ENCODE results near the gene PPP1R1C. TPM values are rescaled to one million over a fixed set of nuclear protein-coding genes. Genes with fewer than 3 reads are reported as not detected.
"Not testable (repeated sequence)": the region's sequence is repeated elsewhere in the genome, so short reads cannot be mapped to it uniquely, and the experiment has no call there.

PPP1R1C gene
- total RNA-seq, 2 donors from 2014 or later = 7.3 TPM; not detected in 1

GRCh38 chr2:181957668-181958067 lies 28.0 kb upstream of the PPP1R1C start:
- Histone ChIP-seq H3K36me3 (replicated peaks in 1 of 2; ENCODE audit: insufficient read depth in 1 of 2, low read depth in 2 of 2) (no peaks in the 10 kb centered on the region), H3K4me1 (peaks cover 6% of the 10 kb centered on the region), H3K27me3 (no peaks in the 10 kb centered on the region), H3K4me3 (no peak overlapping the region), H3K9me3 (no peaks in the 10 kb centered on the region), H3K27ac (no peak overlapping the region)
- no peak for TF ChIP-seq POLR2A (IDR thresholded peaks at IDR 0.05)
- TF ChIP-seq, protein P1, sequence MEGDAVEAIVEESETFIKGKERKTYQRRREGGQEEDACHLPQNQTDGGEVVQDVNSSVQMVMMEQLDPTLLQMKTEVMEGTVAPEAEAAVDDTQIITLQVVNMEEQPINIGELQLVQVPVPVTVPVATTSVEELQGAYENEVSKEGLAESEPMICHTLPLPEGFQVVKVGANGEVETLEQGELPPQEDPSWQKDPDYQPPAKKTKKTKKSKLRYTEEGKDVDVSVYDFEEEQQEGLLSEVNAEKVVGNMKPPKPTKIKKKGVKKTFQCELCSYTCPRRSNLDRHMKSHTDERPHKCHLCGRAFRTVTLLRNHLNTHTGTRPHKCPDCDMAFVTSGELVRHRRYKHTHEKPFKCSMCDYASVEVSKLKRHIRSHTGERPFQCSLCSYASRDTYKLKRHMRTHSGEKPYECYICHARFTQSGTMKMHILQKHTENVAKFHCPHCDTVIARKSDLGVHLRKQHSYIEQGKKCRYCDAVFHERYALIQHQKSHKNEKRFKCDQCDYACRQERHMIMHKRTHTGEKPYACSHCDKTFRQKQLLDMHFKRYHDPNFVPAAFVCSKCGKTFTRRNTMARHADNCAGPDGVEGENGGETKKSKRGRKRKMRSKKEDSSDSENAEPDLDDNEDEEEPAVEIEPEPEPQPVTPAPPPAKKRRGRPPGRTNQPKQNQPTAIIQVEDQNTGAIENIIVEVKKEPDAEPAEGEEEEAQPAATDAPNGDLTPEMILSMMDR (IDR thresholded peaks at IDR 0.05) = no peak
- 59 to 61% methylated on average over 4 of the region's 4 CpGs for WGBS, 2 donors
- intact Hi-C loops (cut with DNase I) = no loop called here
- DNase-seq = no peak
- ATAC-seq = no peak

- Histone ChIP-seq H3K9me3 (no peaks in the 10 kb centered on the region), H3K27ac (no peak overlapping the region), H3K4me3 (no peak overlapping the region), H3K36me3 (replicated peaks in 1 of 2; ENCODE audit: insufficient read depth in 1 of 2, low read depth in 2 of 2) (no peaks in the 10 kb centered on the region), H3K27me3 (no peaks in the 10 kb centered on the region), H3K4me1 (peaks cover 6% of the 10 kb centered on the region)
- intact Hi-C loops (cut with DNase I) = no loop called here
- TF ChIP-seq, protein P1 (IDR thresholded peaks at IDR 0.05) = no peak
- 92 to 94% methylated on average over 1 of the region's 1 CpG for WGBS, 2 donors
- DNase-seq (no peak), ATAC-seq (no peak)
Observed at GRCh38 chr2:181958726-181959125, 26.9 kb upstream of the PPP1R1C start.

GRCh38 chr2:181959508-181959907 lies 26.1 kb upstream of the PPP1R1C start:
- Histone ChIP-seq H3K4me1 (peaks cover 6% of the 10 kb centered on the region), H3K27me3 (no peaks in the 10 kb centered on the region), H3K36me3 (replicated peaks in 1 of 2; ENCODE audit: insufficient read depth in 1 of 2, low read depth in 2 of 2) (no peaks in the 10 kb centered on the region), H3K27ac (no peak overlapping the region), H3K9me3 (no peaks in the 10 kb centered on the region), H3K4me3 (no peak overlapping the region)
- DNase-seq = no peak
- intact Hi-C loops (cut with DNase I) = no loop called here
- no peak for ATAC-seq
- TF ChIP-seq, protein P1 (IDR thresholded peaks at IDR 0.05) = no peak
- no peak for TF ChIP-seq POLR2A (IDR thresholded peaks at IDR 0.05)

GRCh38 chr2:181961167-181961566 lies 24.5 kb upstream of the PPP1R1C start:
- H3K27me3 ChIP-seq; H3K4me1 ChIP-seq; ATAC-seq; H3K27ac ChIP-seq; H3K9me3 ChIP-seq; DNase-seq; H3K4me3 ChIP-seq; H3K36me3 ChIP-seq (replicated peaks in 1 of 2; ENCODE audit: insufficient read depth in 1 of 2, low read depth in 2 of 2); intact Hi-C loops (cut with DNase I): not testable (repeated sequence)
- 84 to 87% methylated on average over 8 of the region's 8 CpGs for WGBS, 2 donors

DNA sequence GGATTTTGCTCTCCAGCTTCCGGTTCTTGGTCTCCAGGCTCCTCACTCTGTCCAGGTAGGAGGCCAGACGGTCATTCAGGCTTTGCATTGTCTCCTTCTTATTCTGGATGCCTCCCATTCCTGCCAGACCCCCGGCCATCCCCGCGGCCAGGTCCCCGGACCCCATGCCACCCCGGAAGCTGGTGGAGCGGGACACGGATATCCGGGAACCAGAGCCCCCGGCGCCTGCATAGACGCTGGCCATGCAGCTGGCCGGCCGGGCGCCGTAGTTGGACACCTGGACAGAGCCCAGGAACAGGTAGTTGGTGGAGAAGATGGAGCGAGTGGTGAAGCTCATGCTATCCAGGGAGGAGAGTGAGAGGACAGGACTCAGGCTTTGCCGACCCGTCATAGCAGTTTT lies 23.5 kb upstream of the PPP1R1C start:
- Histone ChIP-seq H3K36me3 (replicated peaks in 1 of 2; ENCODE audit: insufficient read depth in 1 of 2, low read depth in 2 of 2) (no peaks in the 10 kb centered on the region), H3K4me3 (no peak overlapping the region), H3K9me3 (no peaks in the 10 kb centered on the region), H3K4me1 (peaks cover 6% of the 10 kb centered on the region), H3K27me3 (no peaks in the 10 kb centered on the region), H3K27ac (no peak overlapping the region)
- no peak for TF ChIP-seq POLR2A (IDR thresholded peaks at IDR 0.05)
- TF ChIP-seq, protein P1 (IDR thresholded peaks at IDR 0.05) = no peak
- DNase-seq (no peak), ATAC-seq (no peak)
- 94 to 97% methylated on average over 16 to 20 of the region's 20 CpGs for WGBS, 2 donors
- intact Hi-C loops (cut with DNase I) = no loop called here
